Caco-2 (cell line): ENCODE data around the gene EIF2S2. TPM values are rescaled to one million over a fixed set of nuclear protein-coding genes. Genes with fewer than 3 reads are reported as not detected.
A peak's percentile ranks its signal among the peaks of the same experiment; 100 is the strongest.

ENCODE experiments used
- BruUV-seq: library from RNA; stranded (reverse); fragments of 400-500 nt; replicated peaks from 2 replicates; lab custom pipeline; 2021; lab: Mats Ljungman, UMichigan
- CTCF ChIA-PET: fragments of 300-600 bp; sonication (Branson Sonifier 250); formaldehyde crosslinking; loops from one replicate; lab custom pipeline; 2022; ENCODE audit warnings: antibody characterized with exemption; lab: Charles Lee
- POLR2A ChIA-PET: fragments of 300-600 bp; sonication (Branson Sonifier 250); formaldehyde crosslinking; loops from one replicate; lab custom pipeline; 2022; ENCODE audit warnings: antibody characterized with exemption; lab: Charles Lee
- DNase-seq, 2 experiments: peaks; one replicate each; pipeline versions ENCODE4 v3.0.0 to v3.0.0-alpha.2; 2020 to 2022
- H3K27me3 ChIP-seq: replicated peaks from 2 replicates; pipeline ENCODE4 v1.6.0; 2011; ENCODE audit warnings: low read length; ENCODE audit not compliant: control insufficient read depth, insufficient read depth
- H3K36me3 ChIP-seq: 2 replicates; pipeline ENCODE4 v1.5.1; 2011; ENCODE audit warnings: low read length; ENCODE audit not compliant: control insufficient read depth, insufficient read depth
- H3K4me1 ChIP-seq: fragments of 250-450 bp; sonication (Bioruptor Pico); 2 replicates; pipeline ENCODE4 v1.5.1; 2020; ENCODE audit warnings: mild to moderate bottlenecking
- H3K4me3 ChIP-seq: 2 replicates; pipeline ENCODE4 v1.5.1; 2011; ENCODE audit warnings: low read depth, mild to moderate bottlenecking, control low read depth, low read length
- H3K9me3 ChIP-seq: fragments of 250-450 bp; sonication (Bioruptor Pico); 2 replicates; pipeline ENCODE4 v1.5.1; 2020; ENCODE audit warnings: mild to moderate bottlenecking, moderate library complexity
- H3K27ac Mint-ChIP-seq: one replicate; pipeline ENCODE4 v1.8.0; 2022; ENCODE audit warnings: mixed read lengths; ENCODE audit not compliant: unreplicated experiment
- H3K27me3 Mint-ChIP-seq: one replicate; pipeline ENCODE4 v1.8.0; 2022; ENCODE audit warnings: mixed read lengths; ENCODE audit not compliant: insufficient read depth, unreplicated experiment
- H3K36me3 Mint-ChIP-seq: one replicate; pipeline ENCODE4 v1.8.0; 2022; ENCODE audit warnings: mild to moderate bottlenecking, mixed read lengths; ENCODE audit not compliant: insufficient read depth, unreplicated experiment
- H3K4me1 Mint-ChIP-seq: one replicate; pipeline ENCODE4 v1.8.0; 2022; ENCODE audit warnings: low read depth, mixed read lengths; ENCODE audit not compliant: unreplicated experiment
- H3K4me3 Mint-ChIP-seq: one replicate; pipeline ENCODE4 v1.8.0; 2022; ENCODE audit warnings: mild to moderate bottlenecking, moderate library complexity, mixed read lengths; ENCODE audit not compliant: unreplicated experiment
- H3K9me3 Mint-ChIP-seq: one replicate; pipeline ENCODE4 v1.8.0; 2022; ENCODE audit warnings: mixed read lengths; ENCODE audit not compliant: unreplicated experiment
- intact Hi-C: fragments of 100-400 bp; cut with micrococcal nuclease; formaldehyde crosslinking; loops from one replicate; pipeline ENCODE4 v1.10.0; 2022; ENCODE audit not compliant: unreplicated experiment
- total RNA-seq: library from RNA; stranded (reverse); gene quantifications from 2 replicates; pipeline ENCODE4 v1.2.3, GENCODE V29; 2022
- TF ChIP-seq, protein P1 (sequence below), 2 experiments: fragments of 200-600 bp in 1 of 2; IDR thresholded peaks; 1 replicate in 1 of 2; 2 replicates in 1 of 2; pipeline versions ENCODE4 v1.5.1 to v1.8.0; 2011 to 2022; ENCODE audit warnings: antibody characterized with exemption in 1 of 2, control low read depth in 1 of 2, inconsistent platforms in 1 of 2, low read depth in 1 of 2, low read length in 1 of 2, mild to moderate bottlenecking in 1 of 2, moderate library complexity in 1 of 2; ENCODE audit not compliant: insufficient read depth in 1 of 2, severe bottlenecking in 1 of 2, unreplicated experiment in 1 of 2

EIF2S2 gene
- total RNA-seq, 1 experiment from 2014 or later = 299 TPM

DNA sequence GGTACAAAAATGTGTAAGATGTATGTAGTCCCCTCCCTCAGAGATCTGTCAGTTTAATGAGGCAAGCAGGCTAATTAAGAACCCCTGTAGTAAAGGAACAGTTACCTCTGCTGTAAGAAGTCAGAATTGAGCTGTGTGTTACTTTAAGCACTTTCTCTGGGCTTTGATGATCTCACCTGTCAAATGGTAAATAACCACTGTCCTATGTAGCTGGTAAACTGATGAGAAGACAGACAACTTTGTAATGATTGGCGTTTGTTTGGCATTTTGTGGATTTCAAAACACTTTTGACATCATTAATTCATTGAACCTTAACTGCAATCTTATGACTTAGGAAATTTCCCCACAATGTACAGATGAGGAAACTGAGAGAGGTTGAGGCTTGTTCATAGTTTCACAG is 62.7 kb downstream of the EIF2S2 start:
- TF ChIP-seq, protein P1, sequence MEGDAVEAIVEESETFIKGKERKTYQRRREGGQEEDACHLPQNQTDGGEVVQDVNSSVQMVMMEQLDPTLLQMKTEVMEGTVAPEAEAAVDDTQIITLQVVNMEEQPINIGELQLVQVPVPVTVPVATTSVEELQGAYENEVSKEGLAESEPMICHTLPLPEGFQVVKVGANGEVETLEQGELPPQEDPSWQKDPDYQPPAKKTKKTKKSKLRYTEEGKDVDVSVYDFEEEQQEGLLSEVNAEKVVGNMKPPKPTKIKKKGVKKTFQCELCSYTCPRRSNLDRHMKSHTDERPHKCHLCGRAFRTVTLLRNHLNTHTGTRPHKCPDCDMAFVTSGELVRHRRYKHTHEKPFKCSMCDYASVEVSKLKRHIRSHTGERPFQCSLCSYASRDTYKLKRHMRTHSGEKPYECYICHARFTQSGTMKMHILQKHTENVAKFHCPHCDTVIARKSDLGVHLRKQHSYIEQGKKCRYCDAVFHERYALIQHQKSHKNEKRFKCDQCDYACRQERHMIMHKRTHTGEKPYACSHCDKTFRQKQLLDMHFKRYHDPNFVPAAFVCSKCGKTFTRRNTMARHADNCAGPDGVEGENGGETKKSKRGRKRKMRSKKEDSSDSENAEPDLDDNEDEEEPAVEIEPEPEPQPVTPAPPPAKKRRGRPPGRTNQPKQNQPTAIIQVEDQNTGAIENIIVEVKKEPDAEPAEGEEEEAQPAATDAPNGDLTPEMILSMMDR (IDR thresholded peaks at IDR 0.05; ENCODE audit: insufficient read depth in 1 of 2, low read depth in 1 of 2, low read length in 1 of 2, severe bottlenecking in 1 of 2, unreplicated experiment in 1 of 2) = no peak
- no TSS peak for BruUV-seq
- Histone ChIP-seq H3K4me3 (no peak overlapping the region), H3K9me3 (no peaks in the 10 kb centered on the region), H3K36me3 (peaks cover 1% of the 10 kb centered on the region; the same call in 1 of the 2 replicates), H3K27me3 (no peaks in the 10 kb centered on the region), H3K4me1 (peaks cover 42% of the 10 kb centered on the region)
- ChIA-PET CTCF (interaction anchor here (0.6 to 1.5 kb wide), 2 partner anchors 20 to 56 kb away, joined by 4 read pairs; no protein-coding TSS in a partner anchor), POLR2A (interaction anchor here (1.0 kb wide), 1 partner anchor 63 kb away, joined by 4 read pairs; the partner anchor contains the start of gene EIF2S2)
- intact Hi-C loops = no loop called here
- Mint-ChIP-seq H3K4me3 (no peak overlapping the region), H3K27ac (no peak overlapping the region), H3K27me3 (no peaks in the 10 kb centered on the region), H3K36me3 (peaks cover 19% of the 10 kb centered on the region), H3K4me1 (peaks cover 24% of the 10 kb centered on the region), H3K9me3 (no peaks in the 10 kb centered on the region)
- no peak for DNase-seq

DNA sequence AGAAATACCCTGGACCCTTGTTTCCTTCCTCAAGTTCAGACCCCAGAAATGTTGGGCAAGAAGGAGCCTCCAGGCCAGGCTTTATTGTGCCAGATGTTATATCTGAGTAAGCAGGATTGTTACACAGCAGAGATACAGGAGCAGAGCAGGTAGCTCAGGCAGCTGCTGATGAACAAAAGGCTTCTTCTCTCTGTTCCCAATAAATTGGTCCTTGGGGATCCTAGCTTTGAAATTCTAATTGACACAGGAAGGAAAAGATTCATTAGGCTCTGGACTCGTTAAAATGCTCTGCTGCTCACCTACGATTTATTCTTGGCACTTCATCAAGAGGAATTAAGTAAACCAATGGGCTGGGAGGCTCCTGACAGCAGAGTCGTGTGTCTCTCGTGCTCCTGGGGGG is 64.1 kb downstream of the EIF2S2 start:
- BruUV-seq = no TSS peak
- peaks cover 32% of the 10 kb centered on the region for H3K4me1 Mint-ChIP-seq
- ChIA-PET POLR2A (interaction anchor here (0.6 kb wide), 1 partner anchor 271 kb away, joined by 6 read pairs; no protein-coding TSS in a partner anchor), CTCF (interaction anchor here (0.6 to 1.5 kb wide), 3 partner anchors 12 to 235 kb away, joined by 4 to 6 read pairs (median 5); no protein-coding TSS in a partner anchor)
- TF ChIP-seq, protein P1 (IDR thresholded peaks at IDR 0.05; ENCODE audit: insufficient read depth in 1 of 2, low read depth in 1 of 2, low read length in 1 of 2, severe bottlenecking in 1 of 2, unreplicated experiment in 1 of 2) = no peak
- H3K27ac Mint-ChIP-seq = no peak overlapping the region
- peaks cover 42% of the 10 kb centered on the region for H3K4me1 ChIP-seq
- peaks cover 29% of the 10 kb centered on the region for H3K36me3 Mint-ChIP-seq
- H3K9me3 ChIP-seq = no peaks in the 10 kb centered on the region
- no peak for DNase-seq
- no peak overlapping the region for H3K4me3 Mint-ChIP-seq
- peaks cover 1% of the 10 kb centered on the region; the same call in 1 of the 2 replicates for H3K36me3 ChIP-seq
- H3K9me3 Mint-ChIP-seq = no peaks in the 10 kb centered on the region
- intact Hi-C loops = loop anchor here (2.0 kb wide), 1 partner anchor 25 kb away; no protein-coding TSS in a partner anchor
- no peaks in the 10 kb centered on the region for H3K27me3 ChIP-seq
- H3K27me3 Mint-ChIP-seq = no peaks in the 10 kb centered on the region
- H3K4me3 ChIP-seq = no peak overlapping the region

DNA sequence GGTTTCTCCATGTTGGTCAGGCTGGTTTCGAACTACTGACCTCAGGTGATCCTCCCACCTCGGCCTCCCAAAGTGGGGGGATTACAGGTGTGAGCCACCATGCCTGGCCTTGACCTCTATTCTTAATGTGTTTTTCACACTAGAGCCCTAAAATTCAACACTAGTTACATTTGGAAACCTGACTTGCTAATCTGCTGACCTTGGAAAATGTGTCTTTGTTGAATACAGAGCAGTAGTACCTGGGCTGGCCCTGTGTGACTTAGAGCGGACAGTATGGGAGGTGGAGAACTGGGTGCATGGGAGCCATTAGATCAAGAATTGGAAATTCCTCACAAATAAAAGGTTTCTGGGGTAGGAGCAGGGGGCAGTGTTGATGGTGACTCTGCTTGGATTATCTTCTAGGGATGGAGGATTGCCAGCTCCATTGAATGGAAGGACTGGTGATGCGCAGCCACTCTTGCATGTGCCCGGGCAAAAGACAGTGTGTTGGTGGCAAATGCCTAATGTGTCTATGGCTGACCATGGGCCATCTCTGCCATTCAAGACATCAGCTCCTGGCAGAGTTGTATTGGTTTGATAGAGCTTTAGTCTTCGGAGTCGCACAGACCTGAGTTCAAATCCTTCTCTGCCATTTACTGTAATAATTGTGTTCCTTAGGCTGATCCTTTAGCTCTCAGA is 64.9 kb downstream of the EIF2S2 start:
- H3K27me3 Mint-ChIP-seq = no peaks in the 10 kb centered on the region
- intact Hi-C loops = loop anchor here (2.0 kb wide), 1 partner anchor 24 kb away; no protein-coding TSS in a partner anchor
- H3K36me3 ChIP-seq = peaks cover 1% of the 10 kb centered on the region; the same call in 1 of the 2 replicates
- no TSS peak for BruUV-seq
- peaks cover 42% of the 10 kb centered on the region for H3K4me1 ChIP-seq
- no peaks in the 10 kb centered on the region for H3K27me3 ChIP-seq
- POLR2A ChIA-PET = interaction anchor here (0.8 to 1.9 kb wide), 2 partner anchors 54 to 65 kb away, joined by 3 to 19 read pairs; partner anchors contain the start of genes EIF2S2 and RALY
- H3K27ac Mint-ChIP-seq = peak overlapping the region; percentile 30
- H3K9me3 Mint-ChIP-seq = no peaks in the 10 kb centered on the region
- TF ChIP-seq, protein P1 (IDR thresholded peaks at IDR 0.05; ENCODE audit: insufficient read depth in 1 of 2, low read depth in 1 of 2, low read length in 1 of 2, severe bottlenecking in 1 of 2, unreplicated experiment in 1 of 2) = no peak
- CTCF ChIA-PET = interaction anchor here (0.5 to 1.9 kb wide), 6 partner anchors 22 to 326 kb away, joined by 3 to 7 read pairs (median 4); no protein-coding TSS in a partner anchor
- peaks cover 32% of the 10 kb centered on the region for H3K4me1 Mint-ChIP-seq
- peaks cover 29% of the 10 kb centered on the region for H3K36me3 Mint-ChIP-seq
- no peak overlapping the region for H3K4me3 ChIP-seq
- H3K9me3 ChIP-seq = no peaks in the 10 kb centered on the region
- DNase-seq = no peak
- H3K4me3 Mint-ChIP-seq = peak overlapping the region; percentile 12
